Cardiac fibroblast (primary cell): ENCODE data around the gene RAET1L.

Experiments
- DNase-seq, 2 donors: peaks; one replicate each; pipeline versions ENCODE4 v3.0.0 to v3.0.0-alpha.2; 2010; ENCODE audit warnings: low read depth in 2 of 2
- H3K4me3 ChIP-seq, 2 donors: replicated peaks in 1 of 2; 1 replicate in 1 of 2; 2 replicates in 1 of 2; pipeline ENCODE4 v1.5.1; 2011; ENCODE audit warnings: low read depth in 2 of 2, low read length in 2 of 2, mild to moderate bottlenecking in 2 of 2, moderate library complexity in 1 of 2
- CTCF ChIP-seq: IDR thresholded peaks from one replicate; pipeline ENCODE4 v1.5.1; 2011; ENCODE audit warnings: low read depth, mild to moderate bottlenecking, low read length, inconsistent platforms

Gene RAET1L

GRCh38 chr6:150036081-150036480, 10.7 kb upstream of the RAET1L start:
- no peak for TF ChIP-seq CTCF
- H3K4me3 ChIP-seq = no peak overlapping the region
- no peak for DNase-seq

- no peak overlapping the region for H3K4me3 ChIP-seq
- TF ChIP-seq CTCF = no peak
- DNase-seq = peak in 1 of 2 donors; percentile 30
Measured at GRCh38 chr6:150033207-150033771, 8.0 kb upstream of the RAET1L start.

GRCh38 chr6:150032598-150032997, 7.3 kb upstream of the RAET1L start:
- H3K4me3 ChIP-seq = no peak overlapping the region
- DNase-seq = no peak
- TF ChIP-seq CTCF = no peak

- no peak for TF ChIP-seq CTCF
- no peak for DNase-seq
- H3K4me3 ChIP-seq = no peak overlapping the region
Measured at GRCh38 chr6:150030611-150031010, 5.3 kb upstream of the RAET1L start.

GRCh38 chr6:150029749-150030148, 4.4 kb upstream of the RAET1L start:
- no peak overlapping the region for H3K4me3 ChIP-seq
- no peak for TF ChIP-seq CTCF
- no peak for DNase-seq

- TF ChIP-seq CTCF = no peak
- H3K4me3 ChIP-seq = no peak overlapping the region
- DNase-seq = no peak
Measured at GRCh38 chr6:150029276-150029675, 3.9 kb upstream of the RAET1L start.

- no peak for DNase-seq
- no peak for TF ChIP-seq CTCF
- H3K4me3 ChIP-seq = no peak overlapping the region
Measured at GRCh38 chr6:150028799-150029198, 3.5 kb upstream of the RAET1L start.
